ENCODE measurements around the gene ABHD16B.
"Not testable (repeated sequence)": the region's sequence is repeated elsewhere in the genome, so short reads cannot be mapped to it uniquely, and the experiment has no call there.

ABHD16B gene

DNA sequence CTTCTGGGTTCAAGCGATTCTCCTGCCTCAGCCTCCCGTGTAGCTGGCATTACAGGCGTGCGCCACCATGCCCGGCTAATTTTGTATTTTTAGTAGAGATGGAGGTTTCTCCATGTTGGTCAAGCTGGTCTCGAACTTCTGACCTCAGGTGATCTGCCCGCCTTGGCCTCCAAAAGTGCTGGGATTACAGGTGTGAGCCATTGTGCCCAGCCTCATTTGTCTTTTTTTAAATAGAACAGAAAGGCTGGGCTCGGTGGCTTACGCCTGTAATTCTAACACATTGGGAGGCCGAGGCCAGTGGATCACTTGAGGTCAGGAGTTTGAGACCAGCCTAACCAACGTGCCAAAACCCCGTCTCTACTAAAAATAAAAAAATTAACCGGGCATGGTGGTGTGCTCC, 5.7 kb downstream of the ABHD16B start:
- Mint-ChIP-seq H3K36me3 (peaks cover 22 to 28% of the 10 kb centered on the region in 2 donors), H3K4me3 (peak overlapping the region in 1 of 2 donors; percentile 39), H3K4me1 (peaks cover 21 to 28% of the 10 kb centered on the region in 2 donors)
- ATAC-seq (replicated peaks); H3K27me3 Mint-ChIP-seq; H3K27ac Mint-ChIP-seq; DNase-seq; H3K9me3 Mint-ChIP-seq: not testable (repeated sequence)

DNA sequence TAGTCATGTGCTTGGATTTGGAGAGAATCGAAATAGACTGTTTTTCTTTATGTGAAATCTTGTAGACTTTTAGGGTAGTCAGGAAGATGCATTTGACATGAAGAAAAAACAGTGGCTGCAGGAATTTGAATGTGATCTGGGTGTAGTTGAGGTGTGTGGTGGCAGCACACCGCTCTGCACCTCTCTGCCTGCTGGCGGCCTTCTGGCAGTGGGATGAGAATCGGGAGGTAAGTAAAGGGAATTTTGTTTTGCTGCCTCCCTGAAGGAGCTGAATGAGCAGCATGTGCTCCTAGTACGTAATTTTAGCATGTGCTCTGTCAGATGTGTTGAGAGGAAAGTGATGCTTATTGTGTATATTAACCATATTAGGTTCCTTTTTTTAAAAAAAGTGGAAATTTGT, 7.0 kb downstream of the ABHD16B start:
- Mint-ChIP-seq H3K27me3 (no peaks in the 10 kb centered on the region), H3K4me3 (no peak overlapping the region)

DNA sequence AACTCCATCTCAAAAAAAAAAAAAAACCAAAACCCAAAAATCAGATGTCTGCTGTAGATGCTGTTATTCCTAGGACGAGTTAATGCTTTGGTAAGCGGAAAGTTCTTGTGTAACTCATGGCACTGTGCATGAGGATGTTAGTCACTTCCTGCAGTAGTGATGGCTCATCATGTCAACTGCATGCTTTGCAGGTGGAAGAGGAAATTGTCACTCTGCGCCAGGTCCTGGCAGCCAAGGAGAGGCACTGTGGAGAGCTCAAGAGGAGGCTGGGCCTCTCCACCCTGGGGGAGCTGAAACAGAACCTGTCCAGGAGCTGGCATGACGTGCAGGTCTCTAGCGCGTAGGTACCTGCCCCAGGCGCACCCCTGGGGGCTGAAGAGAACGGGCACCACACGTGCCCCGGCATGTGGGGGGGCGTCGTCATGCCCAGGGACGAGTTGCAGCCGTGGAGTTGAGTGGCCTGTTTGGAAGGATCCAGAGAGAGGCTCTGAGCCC, 12.2 kb downstream of the ABHD16B start:
- Mint-ChIP-seq H3K36me3 (peaks cover 31 to 44% of the 10 kb centered on the region in 2 donors), H3K4me1 (peaks cover 0 to 4% of the 10 kb centered on the region in 2 donors), H3K27me3 (no peaks in the 10 kb centered on the region), H3K4me3 (no peak overlapping the region), H3K27ac (no peak overlapping the region), H3K9me3 (no peaks in the 10 kb centered on the region)
- DNase-seq (no peak), ATAC-seq (replicated peaks) (no peak)

More for the DNA sequence above, 7.0 kb downstream of the ABHD16B start:
- ATAC-seq (replicated peaks) (no peak), DNase-seq (no peak)
- Mint-ChIP-seq H3K27ac (no peak overlapping the region), H3K4me1 (peaks cover 17 to 25% of the 10 kb centered on the region in 2 donors), H3K36me3 (peaks cover 18 to 29% of the 10 kb centered on the region in 2 donors), H3K9me3 (no peaks in the 10 kb centered on the region)

DNA sequence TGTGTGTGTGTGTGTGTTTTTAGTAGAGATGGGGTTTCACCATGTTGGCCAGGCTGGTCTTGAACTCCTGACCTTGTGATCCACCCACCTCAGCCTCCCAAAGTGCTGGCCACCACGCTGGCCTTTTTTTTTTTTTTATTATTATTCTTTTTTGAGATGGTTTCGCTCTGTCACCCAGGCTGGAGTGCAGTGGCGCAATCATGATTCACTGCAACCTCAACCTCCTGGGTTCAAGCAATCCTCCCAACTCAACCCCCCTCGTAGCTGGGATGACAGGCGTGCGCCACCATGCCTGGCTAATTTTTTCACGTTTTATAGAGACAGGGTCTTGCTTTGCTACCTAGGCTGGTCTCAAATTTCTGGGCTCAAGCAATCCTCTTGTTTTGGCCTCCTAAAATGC, 12.9 kb downstream of the ABHD16B start:
- ATAC-seq (replicated peaks); DNase-seq; H3K9me3 Mint-ChIP-seq; H3K4me3 Mint-ChIP-seq; H3K27ac Mint-ChIP-seq; H3K27me3 Mint-ChIP-seq; H3K4me1 Mint-ChIP-seq: not testable (repeated sequence)
- peaks cover 32 to 40% of the 10 kb centered on the region in 2 donors for H3K36me3 Mint-ChIP-seq

DNA sequence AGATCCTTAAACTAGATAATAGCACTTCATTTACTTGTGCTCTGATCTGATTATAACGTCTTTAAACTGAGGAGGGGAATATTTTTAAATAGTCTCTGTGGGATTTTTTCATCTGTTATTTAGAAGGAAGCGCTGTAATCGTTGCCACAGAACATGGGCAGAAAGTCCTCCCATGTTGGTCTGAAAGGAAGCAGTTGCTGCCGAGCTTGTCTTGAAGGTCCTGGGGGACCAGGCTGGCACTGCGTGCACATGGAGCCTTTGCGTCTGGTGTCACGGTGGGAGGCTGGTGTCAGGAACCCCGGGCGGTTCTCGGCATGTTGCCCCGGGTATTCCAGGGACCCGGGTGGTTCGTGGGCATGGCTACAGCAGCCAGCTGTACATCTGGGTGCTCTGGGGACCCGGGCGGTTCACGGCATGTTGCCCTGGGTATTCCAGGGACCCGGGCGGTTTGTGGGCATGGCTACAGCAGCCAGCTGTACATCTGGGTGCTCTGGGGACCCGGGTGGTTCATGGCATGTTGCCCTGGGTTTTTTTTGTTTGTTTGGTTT, 15.3 kb downstream of the ABHD16B start:
- ATAC-seq (replicated peaks): no peak
- Mint-ChIP-seq H3K4me1 (peaks cover 0 to 6% of the 10 kb centered on the region in 2 donors), H3K4me3 (no peak overlapping the region), H3K27ac (no peak overlapping the region), H3K36me3 (peaks cover 26 to 38% of the 10 kb centered on the region in 2 donors), H3K27me3 (no peaks in the 10 kb centered on the region), H3K9me3 (no peaks in the 10 kb centered on the region)
- DNase-seq: no peak

DNA sequence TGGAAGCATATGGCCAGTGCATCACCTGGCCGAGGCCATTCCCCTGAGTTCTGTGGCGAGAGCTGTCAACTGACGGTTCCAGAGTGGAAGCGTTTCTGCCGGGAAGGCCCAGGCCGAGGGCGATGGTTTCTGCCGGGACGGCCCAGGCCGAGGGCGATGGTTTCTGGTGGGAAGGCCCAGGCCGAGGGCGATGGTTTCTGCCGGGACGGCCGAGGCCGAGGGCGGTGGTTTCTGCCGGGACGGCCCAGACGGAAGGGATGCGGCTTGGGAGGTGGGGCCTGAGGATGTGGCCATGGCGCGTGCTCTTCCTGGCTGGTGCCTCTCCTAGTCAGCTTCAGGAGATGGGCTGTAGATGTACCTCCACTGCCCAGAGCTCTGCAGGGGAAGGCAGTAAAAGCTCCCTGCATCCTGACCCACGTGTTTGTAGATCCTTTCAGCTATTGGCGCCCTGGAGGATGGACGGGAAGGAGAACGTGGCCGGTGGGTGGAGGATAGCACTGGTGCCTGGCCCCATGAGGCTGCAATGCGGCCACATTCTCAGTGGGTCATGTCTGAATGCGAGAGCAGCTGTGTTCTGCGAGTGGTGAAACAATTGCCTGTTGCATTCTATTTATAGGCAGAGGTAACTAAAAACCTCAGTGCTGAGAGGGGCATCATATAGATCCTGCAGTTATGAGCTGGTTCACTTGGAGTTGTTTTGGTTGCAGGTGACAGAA, 16.6 kb downstream of the ABHD16B start:
- H3K4me1 Mint-ChIP-seq: peaks cover 0 to 6% of the 10 kb centered on the region in 2 donors
- no peak overlapping the region for H3K27ac Mint-ChIP-seq
- peaks cover 29 to 42% of the 10 kb centered on the region in 2 donors for H3K36me3 Mint-ChIP-seq
- H3K9me3 Mint-ChIP-seq: no peaks in the 10 kb centered on the region
- no peak for ATAC-seq (replicated peaks)
- no peak overlapping the region for H3K4me3 Mint-ChIP-seq
- no peak for DNase-seq
- H3K27me3 Mint-ChIP-seq: no peaks in the 10 kb centered on the region

DNA sequence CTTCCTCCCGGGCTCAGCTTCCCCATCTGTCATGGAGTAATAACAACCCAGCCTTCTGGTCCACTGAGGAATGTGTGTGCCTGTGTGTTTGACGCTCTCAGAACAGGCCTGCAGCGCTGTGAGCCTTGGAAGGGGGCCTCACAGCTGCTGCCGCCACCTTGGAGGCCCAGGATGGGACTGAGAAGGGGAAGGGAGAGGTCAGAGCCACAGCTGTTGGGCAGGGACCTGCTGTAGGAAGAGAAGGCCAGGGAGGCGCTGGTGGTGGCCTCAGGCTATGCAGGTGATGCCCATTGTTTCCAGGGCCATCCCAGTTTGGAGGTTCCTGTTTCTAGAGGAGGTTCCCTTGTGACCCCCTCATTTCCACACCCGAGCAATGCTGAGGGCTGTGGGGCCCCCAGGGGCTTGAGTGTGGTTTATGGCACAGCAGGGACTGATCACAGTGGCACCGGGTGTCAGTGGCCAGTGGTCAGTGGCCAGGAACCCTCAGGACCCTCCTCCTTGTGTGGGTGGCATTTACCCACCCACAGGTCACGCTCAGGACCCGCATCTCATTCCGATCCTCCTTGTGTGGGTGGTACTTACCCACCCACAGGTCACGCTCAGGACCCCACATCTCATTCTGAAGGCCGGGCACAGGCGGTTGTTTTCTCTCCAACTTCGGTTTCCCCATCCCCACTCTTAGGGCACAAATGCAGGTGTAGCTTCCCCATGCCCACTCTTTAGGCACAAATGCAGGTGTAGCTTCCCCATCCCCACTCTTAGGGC, 17.8 kb downstream of the ABHD16B start:
- no peaks in the 10 kb centered on the region for H3K27me3 Mint-ChIP-seq
- no peak for DNase-seq
- no peak for ATAC-seq (replicated peaks)
- no peak overlapping the region for H3K27ac Mint-ChIP-seq
- H3K4me1 Mint-ChIP-seq: peaks cover 0 to 4% of the 10 kb centered on the region in 2 donors
- H3K4me3 Mint-ChIP-seq: no peak overlapping the region
- peaks cover 27 to 43% of the 10 kb centered on the region in 2 donors for H3K36me3 Mint-ChIP-seq
- no peaks in the 10 kb centered on the region for H3K9me3 Mint-ChIP-seq

DNA sequence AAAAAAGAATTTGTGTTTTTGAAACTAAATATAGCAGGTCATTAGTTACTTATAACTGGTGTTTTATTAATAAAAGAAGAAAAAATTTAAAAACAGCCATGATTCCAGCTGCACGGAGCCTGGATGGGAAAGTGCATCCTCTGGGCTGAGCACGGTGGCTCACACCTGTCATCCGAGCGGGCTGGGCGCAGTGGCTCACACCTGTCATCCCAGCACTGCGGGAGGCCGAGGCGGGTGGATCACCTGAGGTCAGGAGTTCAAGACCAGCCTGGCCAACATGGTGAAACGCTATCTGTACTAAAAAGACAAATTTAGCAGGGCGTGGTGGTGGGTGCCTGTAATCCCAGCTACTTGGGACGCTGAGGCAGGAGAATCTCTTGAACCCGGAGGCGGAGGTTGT, 19.6 kb downstream of the ABHD16B start:
- not testable (repeated sequence) for H3K27me3 Mint-ChIP-seq; ATAC-seq (replicated peaks); H3K9me3 Mint-ChIP-seq; DNase-seq; H3K4me3 Mint-ChIP-seq
- Mint-ChIP-seq H3K4me1 (peaks cover 14 to 15% of the 10 kb centered on the region in 2 donors), H3K27ac (peak overlapping the region; percentile 31), H3K36me3 (peaks cover 28 to 46% of the 10 kb centered on the region in 2 donors)

DNA sequence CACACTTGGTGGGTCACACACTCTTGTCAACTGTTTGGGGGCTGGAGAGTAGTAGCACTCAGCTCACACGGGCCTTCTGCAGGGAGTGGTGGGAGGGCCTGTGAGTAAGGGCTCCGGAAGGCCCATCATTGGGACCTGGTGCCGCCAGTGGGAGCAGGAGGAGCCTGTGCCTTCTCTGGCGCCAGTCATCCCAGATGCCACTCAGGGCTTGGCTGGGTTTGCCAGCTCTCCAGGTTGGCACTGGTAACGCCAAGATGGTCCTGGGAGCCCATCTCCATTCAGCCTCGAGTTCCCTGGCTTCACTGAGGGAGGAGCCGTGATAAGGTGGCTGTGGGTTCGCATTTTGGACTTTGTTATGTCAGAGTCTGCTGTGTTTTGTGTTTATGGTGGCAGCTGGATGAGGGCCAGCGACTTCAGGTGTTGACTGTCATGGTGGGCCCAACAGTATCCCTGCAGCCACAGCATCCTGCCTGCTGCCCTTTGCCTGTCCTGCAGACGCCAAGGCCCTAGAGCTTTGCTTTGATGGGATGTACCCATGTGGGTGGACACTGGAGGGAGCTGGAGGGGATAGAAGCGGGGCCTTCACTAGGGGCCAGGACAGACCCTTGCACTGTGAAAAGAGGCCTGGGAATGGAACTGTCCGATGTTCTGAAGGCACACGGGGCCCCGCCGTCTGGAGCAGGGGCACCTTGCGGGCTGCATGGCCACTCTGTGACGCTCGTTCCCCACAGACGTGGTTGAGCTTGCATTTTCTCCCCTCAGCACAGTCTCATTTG, 20.3 kb downstream of the ABHD16B start:
- H3K4me3 Mint-ChIP-seq: no peak overlapping the region
- no peak overlapping the region for H3K27ac Mint-ChIP-seq
- no peak for ATAC-seq (replicated peaks)
- peaks cover 23 to 40% of the 10 kb centered on the region in 2 donors for H3K36me3 Mint-ChIP-seq
- no peaks in the 10 kb centered on the region for H3K9me3 Mint-ChIP-seq
- peaks cover 14 to 17% of the 10 kb centered on the region in 2 donors for H3K4me1 Mint-ChIP-seq
- DNase-seq: no peak
- H3K27me3 Mint-ChIP-seq: no peaks in the 10 kb centered on the region

DNA sequence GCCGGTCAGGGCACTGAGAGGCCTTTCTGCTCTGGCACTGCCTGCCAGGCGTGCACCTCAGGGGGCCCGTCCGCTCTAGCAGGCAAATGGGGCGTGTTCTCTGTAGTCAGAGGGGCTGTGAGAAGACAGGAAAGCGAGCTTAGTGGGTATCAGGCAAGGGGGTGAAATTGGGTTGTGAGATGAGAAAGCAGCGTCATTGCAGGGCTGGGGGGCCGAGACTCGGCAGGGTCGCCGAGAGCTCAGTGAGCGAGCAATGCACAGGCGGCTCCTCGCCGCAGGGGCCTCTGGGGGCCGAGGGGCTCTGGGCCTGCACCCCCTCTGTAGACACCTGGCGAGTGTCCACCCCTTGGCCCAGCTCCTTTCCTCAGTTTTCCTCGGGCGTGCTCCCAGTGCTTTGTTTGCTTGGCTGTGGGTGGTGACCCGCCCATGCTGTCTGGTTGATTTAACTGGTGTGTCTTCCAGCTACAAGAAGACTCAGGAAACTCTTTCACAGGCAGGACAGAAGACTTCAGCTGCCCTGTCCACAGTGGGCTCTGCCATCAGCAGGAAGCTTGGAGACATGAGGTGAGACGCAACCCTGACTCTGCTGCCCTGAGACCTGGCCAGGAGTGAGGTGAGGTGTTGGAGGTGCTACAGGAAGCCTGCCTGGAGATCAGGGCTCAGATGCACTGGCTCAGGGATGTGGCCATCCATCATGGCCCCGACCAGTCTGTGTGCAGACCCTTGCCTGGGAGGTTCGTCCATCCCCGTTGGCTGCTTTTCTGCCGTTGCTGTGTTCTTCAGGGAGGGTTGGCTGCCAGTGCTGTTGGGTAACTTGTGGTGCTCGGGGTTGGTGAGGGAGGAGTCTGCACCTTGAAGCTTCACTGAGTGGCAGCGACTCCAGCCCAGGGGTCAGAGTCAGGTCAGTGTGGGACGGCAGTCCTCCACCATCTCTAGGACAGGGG, 21.2 kb downstream of the ABHD16B start:
- ATAC-seq (replicated peaks): no peak
- Mint-ChIP-seq H3K4me1 (peaks cover 15 to 17% of the 10 kb centered on the region in 2 donors), H3K36me3 (peaks cover 30 to 48% of the 10 kb centered on the region in 2 donors), H3K9me3 (no peaks in the 10 kb centered on the region), H3K27ac (no peak overlapping the region), H3K4me3 (no peak overlapping the region), H3K27me3 (no peaks in the 10 kb centered on the region)
- no peak for DNase-seq

DNA sequence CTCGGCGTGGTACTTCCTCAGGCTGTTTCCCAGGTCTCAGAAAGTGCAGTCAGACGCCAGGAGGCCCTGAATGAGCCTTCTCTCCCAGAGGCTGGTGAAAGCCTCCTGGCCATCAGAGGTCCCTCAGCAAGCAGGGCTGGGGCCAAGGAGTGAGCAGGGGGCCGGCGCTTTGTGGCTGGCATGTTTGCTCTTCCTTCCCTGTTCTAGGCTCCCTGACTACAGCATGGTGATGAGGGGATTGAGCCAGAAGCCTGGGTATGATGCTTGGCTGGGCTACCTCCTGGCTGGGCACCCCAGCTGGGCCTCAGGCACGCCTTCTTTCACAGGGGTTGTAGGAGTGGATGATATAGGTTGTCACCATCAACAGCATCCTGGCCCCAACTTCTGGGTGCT, 21.9 kb downstream of the ABHD16B start:
- Mint-ChIP-seq H3K27ac (no peak overlapping the region), H3K4me1 (peaks cover 15 to 17% of the 10 kb centered on the region in 2 donors), H3K36me3 (peaks cover 30 to 46% of the 10 kb centered on the region in 2 donors), H3K9me3 (no peaks in the 10 kb centered on the region), H3K4me3 (no peak overlapping the region), H3K27me3 (no peaks in the 10 kb centered on the region)
- ATAC-seq (replicated peaks) (no peak), DNase-seq (no peak)

DNA sequence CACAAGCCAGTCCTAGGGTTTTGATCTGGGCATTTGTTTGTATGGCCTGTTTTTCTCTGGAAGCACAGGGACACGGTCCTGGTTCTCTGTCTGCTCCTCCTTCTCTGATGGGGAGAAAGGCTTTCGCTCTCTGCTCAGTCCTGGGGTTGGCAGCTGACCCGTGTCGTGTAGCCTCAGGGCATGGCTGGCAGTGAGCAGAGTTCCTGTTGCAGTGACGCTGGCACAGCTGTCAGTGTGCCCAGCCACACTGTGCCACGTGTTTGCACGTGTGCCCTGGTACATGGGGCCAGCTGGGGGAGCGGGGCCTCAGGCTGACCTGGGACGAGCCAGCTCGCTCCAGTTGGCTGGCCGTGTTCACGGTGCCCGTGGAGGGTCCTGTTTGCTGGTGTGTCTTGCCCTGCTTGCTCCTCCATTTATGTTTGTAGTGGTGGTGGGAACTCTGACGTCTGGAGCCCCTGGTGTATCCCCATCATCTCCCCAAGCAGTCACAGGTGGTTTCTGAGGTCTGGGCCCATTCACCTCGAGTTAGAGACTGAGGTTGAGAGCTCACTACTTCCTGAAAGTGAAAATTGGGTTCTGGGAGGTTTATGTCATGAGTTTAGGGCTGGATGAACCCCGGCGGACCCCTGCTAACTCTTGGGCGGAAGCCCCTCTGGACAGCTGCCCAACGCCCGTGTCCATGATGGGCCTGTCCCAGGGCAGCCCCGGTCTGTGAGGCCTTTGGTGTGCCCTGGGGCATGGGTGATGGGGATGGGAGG, 23.4 kb downstream of the ABHD16B start:
- Mint-ChIP-seq H3K27ac (no peak overlapping the region), H3K36me3 (peaks cover 27 to 49% of the 10 kb centered on the region in 2 donors), H3K4me3 (no peak overlapping the region), H3K27me3 (no peaks in the 10 kb centered on the region), H3K4me1 (peaks cover 13 to 17% of the 10 kb centered on the region in 2 donors), H3K9me3 (no peaks in the 10 kb centered on the region)
- ATAC-seq (replicated peaks): peak; percentile 16 to 27
- DNase-seq: no peak
